GM18507 (cell line): Measurements from ENCODE around the gene METTL2A.
"Not testable (repeated sequence)": the region's sequence is repeated elsewhere in the genome, so short reads cannot be mapped to it uniquely, and the experiment has no call there.

Source experiments
- DNase-seq: peaks from one replicate; pipeline ENCODE4 v3.0.0; 2011; ENCODE audit warnings: low read depth; ENCODE audit not compliant: insufficient read length; ENCODE audit errors: extremely low spot score
- FAIRE-seq: peaks from 2 replicates; lab custom pipeline; 2011; peaks lifted over from hg19 to GRCh38; lab: Jason Lieb, UNC

The METTL2A gene

GRCh38 chr17:62470666-62471379 lies 47.1 kb downstream of the METTL2A start:
- FAIRE-seq, DNase-seq: not testable (repeated sequence)

- FAIRE-seq, DNase-seq: not testable (repeated sequence)
These were observed 47.7 kb downstream of the METTL2A start for GRCh38 chr17:62471380-62471880.

- not testable (repeated sequence) for FAIRE-seq, DNase-seq
These were observed 49.6 kb downstream of the METTL2A start for GRCh38 chr17:62473030-62473982.

GRCh38 chr17:62477111-62477510 lies 53.4 kb downstream of the METTL2A start:
- not testable (repeated sequence) for FAIRE-seq, DNase-seq

- FAIRE-seq, DNase-seq: not testable (repeated sequence)
These were observed 54.2 kb downstream of the METTL2A start for GRCh38 chr17:62477718-62478408.

GRCh38 chr17:62478424-62478879 lies 54.8 kb downstream of the METTL2A start, which contains the start of gene TLK2:
Gene TLK2 (plus strand): TSS chr17:62478825. CDS start chr17:62481126, 2,301 bp downstream.
- DNase-seq (peak; percentile 83), FAIRE-seq (peak; percentile 31)

- DNase-seq, FAIRE-seq: not testable (repeated sequence)
These were observed 55.4 kb downstream of the METTL2A start for GRCh38 chr17:62478880-62479638.

GRCh38 chr17:62479639-62480258 lies 56.1 kb downstream of the METTL2A start:
- not testable (repeated sequence) for DNase-seq

GRCh38 chr17:62482553-62482952 lies 58.9 kb downstream of the METTL2A start:
- not testable (repeated sequence) for DNase-seq, FAIRE-seq

More at GRCh38 chr17:62479639-62480258, 56.1 kb downstream of the METTL2A start:
- FAIRE-seq: peak; percentile 76

GRCh38 chr17:62490990-62491389 lies 67.3 kb downstream of the METTL2A start:
- not testable (repeated sequence) for DNase-seq
- peak; percentile 15 for FAIRE-seq

- DNase-seq: not testable (repeated sequence)
- FAIRE-seq: peak; percentile 9
These were observed 69.5 kb downstream of the METTL2A start for GRCh38 chr17:62493049-62493655.

- not testable (repeated sequence) for DNase-seq
- FAIRE-seq: peak; percentile 39
These were observed 70.4 kb downstream of the METTL2A start for GRCh38 chr17:62494073-62494472.

- FAIRE-seq, DNase-seq: not testable (repeated sequence)
These were observed 72.6 kb downstream of the METTL2A start for GRCh38 chr17:62496344-62496743.

- FAIRE-seq, DNase-seq: not testable (repeated sequence)
These were observed 75.1 kb downstream of the METTL2A start for GRCh38 chr17:62498796-62499195.
